GM12873 (cell line): ENCODE results near the gene KIF3B.

Source experiments
- TF ChIP-seq, protein P1 (sequence below): IDR thresholded peaks from 2 replicates; pipeline ENCODE4 v1.5.1; 2012; ENCODE audit warnings: low read depth, mild to moderate bottlenecking, moderate library complexity, low read length, control low read depth; ENCODE audit not compliant: insufficient read depth; ENCODE audit errors: missing control alignments

Gene KIF3B

GRCh38 chr20:32251470-32251869, 26.0 kb upstream of the KIF3B start:
- TF ChIP-seq, protein P1, sequence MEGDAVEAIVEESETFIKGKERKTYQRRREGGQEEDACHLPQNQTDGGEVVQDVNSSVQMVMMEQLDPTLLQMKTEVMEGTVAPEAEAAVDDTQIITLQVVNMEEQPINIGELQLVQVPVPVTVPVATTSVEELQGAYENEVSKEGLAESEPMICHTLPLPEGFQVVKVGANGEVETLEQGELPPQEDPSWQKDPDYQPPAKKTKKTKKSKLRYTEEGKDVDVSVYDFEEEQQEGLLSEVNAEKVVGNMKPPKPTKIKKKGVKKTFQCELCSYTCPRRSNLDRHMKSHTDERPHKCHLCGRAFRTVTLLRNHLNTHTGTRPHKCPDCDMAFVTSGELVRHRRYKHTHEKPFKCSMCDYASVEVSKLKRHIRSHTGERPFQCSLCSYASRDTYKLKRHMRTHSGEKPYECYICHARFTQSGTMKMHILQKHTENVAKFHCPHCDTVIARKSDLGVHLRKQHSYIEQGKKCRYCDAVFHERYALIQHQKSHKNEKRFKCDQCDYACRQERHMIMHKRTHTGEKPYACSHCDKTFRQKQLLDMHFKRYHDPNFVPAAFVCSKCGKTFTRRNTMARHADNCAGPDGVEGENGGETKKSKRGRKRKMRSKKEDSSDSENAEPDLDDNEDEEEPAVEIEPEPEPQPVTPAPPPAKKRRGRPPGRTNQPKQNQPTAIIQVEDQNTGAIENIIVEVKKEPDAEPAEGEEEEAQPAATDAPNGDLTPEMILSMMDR: no peak

- TF ChIP-seq, protein P1: no peak
Measured at GRCh38 chr20:32252189-32252588, 25.3 kb upstream of the KIF3B start.

DNA sequence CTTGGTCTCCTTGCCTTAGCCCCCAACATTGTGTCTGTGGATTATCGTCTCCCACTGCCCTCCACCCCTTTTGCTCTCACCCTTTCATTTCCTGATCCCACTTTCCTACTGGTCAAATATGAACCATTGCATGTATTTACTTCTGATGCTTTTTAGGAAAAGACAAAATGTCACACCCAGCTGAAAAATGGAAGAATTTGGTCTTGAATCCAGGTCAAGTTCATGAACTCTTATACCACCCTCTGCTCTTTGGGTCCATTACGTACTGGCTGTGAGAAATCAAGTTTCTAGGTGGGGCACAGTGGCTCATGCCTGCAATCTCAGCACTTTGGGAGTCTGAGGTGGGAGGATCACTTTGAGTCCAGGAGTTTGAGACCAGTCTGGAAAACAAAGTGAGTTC, 15.8 kb upstream of the KIF3B start:
- TF ChIP-seq, protein P1: no peak

GRCh38 chr20:32263398-32263954, 14.0 kb upstream of the KIF3B start:
- TF ChIP-seq, protein P1: no peak

- TF ChIP-seq, protein P1: no peak
Measured at GRCh38 chr20:32271620-32272019, 5.8 kb upstream of the KIF3B start.

DNA sequence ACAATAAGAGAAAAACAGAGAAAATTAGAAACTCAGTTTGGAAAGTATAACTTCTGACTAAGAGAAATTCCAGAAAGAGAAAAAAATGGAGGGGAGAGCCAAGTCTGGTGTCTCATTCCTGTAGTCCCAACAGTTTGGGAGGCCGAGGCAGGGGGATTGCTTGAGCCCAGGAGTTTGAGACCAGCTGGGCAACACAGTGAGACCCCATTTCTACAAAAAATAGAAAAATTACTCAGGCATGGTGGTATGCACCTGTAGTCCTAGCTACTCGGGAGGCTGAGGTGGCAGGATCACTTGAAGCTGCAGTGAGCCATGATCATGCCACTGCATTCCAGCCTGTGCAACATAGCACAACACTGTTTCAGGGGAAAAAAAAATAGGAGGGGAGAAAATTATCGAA, 3.1 kb upstream of the KIF3B start:
- TF ChIP-seq, protein P1: no peak

GRCh38 chr20:32278199-32278643, 770 bp downstream of the KIF3B start:
- TF ChIP-seq, protein P1: no peak
